NK-92 (cell line): Measurements from ENCODE around the gene IL21R.
"Not testable (repeated sequence)": the region's sequence is repeated elsewhere in the genome, so short reads cannot be mapped to it uniquely, and the experiment has no call there.

ENCODE experiments used
- DNase-seq: peaks from one replicate; lab custom pipeline; 2025; ENCODE audit not compliant: unreplicated experiment; lab: John Stamatoyannopoulos, UW

IL21R gene

DNA sequence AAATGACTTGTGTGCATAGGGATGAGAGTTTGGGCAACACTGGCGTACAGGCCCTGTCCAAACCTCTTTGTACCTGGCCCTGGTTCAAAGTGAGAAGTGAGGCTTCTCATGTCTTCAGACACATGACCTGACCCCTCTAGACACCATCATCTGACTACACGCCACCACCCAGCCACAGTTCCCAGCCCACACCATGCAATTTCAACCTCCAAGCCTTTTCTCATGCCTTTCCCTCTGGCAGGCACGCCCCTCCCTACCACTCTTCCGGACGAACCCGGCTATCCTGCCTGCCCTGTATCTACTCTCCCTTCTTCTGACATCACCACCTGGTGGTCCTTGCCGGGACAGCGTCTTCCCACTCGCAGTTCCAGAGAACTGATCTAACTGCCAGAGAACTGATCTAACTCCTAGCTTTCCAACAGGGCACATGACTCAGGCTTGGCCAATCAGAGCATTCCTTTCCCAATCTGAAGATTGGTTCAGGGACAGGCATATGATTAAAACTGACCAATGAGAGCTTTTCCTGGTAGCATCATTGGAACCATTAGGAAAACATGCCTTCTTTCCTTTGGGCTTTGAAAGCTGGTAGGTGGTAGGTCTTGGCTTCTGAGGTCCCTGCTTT lies 27.1 kb upstream of the IL21R start:
- no peak for DNase-seq

DNA sequence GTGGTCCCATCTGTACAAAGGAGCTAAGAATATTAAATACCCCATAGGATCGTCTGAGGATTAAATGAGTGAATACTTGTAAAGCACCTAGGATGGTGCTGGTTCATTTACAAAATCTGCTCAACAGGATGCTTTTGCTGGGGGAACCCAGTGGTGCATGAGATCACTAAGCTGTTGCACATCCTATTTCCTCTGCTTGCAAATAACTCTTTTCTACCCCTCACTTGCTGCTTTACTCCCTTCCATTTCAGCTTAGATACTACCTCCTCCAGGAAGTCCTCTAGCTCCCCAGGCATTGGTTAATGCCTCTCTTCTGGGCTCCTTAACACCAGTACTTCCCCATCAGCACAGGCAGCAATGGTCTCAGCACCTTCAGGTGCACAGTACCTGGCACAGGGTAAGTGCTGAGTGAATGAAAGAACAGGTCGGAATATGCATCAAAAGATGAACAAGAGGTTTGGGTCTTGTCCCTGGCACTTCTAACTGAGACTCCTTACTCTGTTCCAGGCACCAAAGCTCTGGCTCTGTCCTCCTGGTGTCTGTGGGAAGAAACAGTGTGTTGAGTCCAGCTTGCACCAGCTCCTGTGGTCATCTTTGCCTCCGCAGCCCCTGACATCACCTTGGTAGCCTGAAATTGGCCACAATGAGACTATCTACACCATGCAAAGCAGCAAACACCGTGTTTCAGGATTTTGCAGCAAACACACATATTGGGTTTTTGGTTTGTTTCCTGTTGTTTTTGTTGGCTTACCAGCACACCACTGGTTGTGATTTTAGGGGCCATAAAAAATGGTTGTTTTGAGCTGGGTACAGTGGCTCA lies 24.1 kb upstream of the IL21R start:
- DNase-seq = no peak

DNA sequence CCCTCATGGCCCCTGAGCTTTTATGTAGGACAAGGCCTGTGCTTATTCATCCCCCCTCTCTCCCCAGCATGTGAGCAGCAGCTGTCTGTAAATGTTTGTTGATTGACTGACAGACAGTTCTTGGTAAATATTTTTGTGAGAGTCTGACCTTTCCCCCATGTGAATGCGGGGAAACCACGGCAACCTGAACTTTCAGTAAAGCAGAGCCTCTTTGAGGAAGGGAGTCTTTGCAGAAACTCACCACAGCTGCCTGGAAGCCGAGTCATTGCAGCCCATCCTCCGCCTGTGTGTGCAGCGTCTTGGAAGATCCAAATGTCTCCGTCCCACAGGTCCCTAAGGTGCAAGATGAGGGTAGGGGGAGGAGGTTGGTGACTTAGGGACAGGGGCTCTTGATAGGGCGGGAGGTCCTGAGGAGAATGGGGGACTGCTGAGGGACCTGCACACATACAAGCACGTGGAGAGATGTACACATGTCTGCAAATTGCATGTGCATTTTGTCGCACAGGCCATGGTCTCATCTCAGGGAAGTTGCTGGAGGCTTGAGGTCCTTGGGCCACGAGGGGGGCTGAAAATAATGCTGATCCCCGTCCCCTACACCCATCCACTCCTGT lies 23.0 kb upstream of the IL21R start:
- DNase-seq = no peak

- no peak for DNase-seq
These were observed 22.1 kb upstream of the IL21R start for GRCh38 chr16:27379919-27380318.

- no peak for DNase-seq
These were observed 20.7 kb upstream of the IL21R start for GRCh38 chr16:27381236-27381635.

DNA sequence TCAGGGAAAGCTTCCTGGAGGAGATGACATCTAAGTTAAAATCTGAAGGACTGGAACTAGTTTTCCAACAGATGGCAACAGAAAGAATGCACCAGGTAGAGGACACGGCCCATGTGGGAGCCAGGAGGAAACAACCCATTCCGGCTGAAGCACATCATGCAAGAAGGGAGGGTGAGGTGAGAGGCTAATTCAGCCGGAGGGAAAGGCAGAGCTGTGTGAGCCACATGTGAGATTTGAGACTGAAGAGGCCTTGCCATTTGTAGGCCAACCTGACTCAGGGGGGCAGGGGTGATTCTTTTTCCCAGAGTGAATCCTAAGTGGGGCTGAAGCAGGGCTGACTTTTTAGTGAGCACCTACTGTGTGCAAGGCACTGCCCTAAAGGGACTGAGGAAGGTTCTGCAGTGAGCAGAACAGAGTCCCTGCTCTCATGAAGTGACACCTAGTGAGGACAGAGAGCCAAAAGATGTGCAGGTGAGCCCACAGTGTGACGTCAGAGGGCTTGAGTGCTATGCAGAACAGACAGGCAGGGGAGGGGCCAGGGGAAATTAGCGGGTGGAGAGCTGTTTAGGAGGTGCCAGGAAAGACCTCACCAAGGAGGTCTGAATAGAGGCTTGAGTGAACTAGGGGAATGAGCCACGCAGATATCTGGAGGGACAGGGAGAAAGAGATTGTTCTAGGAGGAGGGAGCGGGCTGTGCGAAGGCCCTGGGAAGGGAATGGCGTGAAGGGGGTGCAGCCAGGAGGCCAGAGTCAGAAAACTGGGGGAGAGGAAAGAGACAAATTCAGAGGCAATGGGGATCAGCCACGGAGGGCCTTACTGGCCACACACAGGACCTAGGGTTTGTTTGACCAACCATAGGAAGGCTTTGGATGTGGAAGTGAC lies 19.8 kb upstream of the IL21R start:
- DNase-seq = no peak

GRCh38 chr16:27383556-27384243 lies 18.3 kb upstream of the IL21R start:
- DNase-seq = no peak

DNA sequence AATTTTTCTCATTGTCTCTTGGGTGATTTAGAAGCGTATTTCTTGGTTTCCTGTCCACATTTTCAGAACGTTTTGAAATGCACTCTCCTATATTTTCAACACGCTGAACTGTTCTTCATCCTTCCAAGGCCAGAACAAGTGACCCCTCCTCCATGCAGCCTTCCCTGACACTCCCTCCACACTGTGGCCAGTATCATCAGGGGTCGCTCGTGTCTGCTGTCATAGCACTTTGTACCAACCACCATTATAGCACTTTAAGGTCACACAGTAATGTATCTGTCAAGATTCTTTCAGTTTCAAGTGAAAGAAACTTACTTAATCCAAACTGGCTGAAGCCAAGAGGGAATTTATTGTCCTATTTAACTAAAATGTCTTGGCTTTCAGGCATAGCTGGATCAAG lies 17.5 kb upstream of the IL21R start:
- no peak for DNase-seq

DNA sequence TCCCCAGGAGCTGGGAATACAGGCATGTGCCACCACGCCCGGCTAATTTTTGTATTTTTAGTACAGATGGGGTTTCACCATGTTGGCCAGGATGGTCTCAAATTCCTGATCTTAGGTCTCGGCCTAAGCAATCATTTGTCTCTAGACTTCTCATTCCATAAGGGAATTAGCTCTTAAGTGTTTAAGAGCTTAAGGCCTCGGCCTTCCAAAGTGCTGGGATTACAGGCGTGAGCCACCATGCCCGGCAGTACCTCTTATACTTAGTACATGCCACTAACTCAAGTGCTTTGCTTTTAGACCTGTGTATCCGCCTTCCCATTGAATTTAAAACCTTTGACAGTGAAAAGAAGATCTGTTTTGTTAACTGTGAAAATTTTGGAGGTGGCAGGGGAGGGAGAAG lies 16.6 kb upstream of the IL21R start:
- no peak for DNase-seq

GRCh38 chr16:27386674-27387073 lies 15.3 kb upstream of the IL21R start:
- no peak for DNase-seq

- no peak for DNase-seq
These were observed 14.2 kb upstream of the IL21R start for GRCh38 chr16:27387724-27388123.

DNA sequence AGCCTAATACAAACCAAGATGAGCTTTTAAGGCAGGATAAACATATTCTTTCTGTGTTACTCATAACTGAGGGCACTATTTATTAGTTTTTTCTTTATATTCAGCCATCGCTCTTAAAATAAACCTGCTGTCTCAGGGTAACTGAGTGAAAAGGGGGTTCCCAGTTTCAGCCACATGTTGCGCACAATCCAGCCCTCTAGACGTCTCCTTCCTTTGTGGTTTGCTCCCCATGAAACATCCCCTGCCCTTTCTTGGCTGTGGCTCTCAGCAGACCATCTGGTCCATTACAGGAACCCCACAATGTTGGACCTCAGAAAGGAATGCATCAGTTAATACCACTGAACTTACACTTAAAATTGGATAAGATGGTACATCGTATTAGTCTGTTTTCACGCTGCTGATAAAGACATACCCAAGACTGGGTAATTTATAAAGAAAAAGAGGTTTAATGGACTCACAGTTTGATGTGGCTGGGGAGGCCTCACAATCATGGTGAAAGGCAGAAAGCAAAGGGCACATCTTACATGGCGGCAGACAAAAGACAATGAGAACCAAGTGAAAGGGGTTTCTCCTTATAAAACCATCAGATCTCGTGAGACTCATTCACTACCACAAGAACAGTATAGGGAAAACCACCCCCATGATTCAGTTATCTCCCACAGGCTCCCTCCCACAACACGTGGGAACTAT lies 12.6 kb upstream of the IL21R start:
- DNase-seq = no peak

GRCh38 chr16:27390151-27390550 lies 11.8 kb upstream of the IL21R start:
- no peak for DNase-seq

DNA sequence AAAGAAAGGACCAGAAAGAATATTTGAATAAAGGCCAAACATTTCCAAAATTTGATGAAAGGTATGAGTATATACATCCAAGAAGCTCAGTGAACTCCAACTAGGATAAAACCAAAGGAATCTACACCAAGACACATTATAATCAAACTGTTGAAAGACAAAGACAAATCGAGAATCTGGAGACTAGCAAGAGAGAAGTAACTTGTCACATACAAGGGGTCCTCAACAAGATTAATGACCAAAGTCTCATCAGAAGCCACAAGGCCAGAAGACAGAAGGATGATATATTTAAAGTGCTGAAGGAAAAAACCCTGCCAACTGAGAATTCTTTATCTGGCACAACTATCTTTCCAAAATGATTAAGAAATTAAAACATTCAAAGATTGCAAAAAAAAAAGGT lies 9.3 kb upstream of the IL21R start:
- no peak for DNase-seq

DNA sequence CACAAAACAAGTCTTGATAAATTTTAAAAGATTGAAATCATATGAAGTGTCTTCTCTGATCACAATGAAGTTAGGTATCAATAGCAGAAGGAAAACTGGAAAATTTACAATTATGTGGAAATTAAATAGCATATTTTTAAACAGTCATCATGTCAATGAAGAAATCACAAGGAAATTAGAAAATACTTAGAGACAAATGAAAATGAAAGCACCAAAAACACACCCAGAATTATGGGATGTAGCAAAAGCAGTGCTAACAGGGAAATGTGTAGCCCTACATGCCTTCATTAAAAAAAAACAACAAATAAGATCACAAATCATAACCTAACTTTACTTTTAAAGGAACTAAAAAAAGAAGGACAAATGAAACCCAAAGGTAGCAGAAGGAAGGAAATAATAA lies 7.5 kb upstream of the IL21R start:
- DNase-seq = no peak

DNA sequence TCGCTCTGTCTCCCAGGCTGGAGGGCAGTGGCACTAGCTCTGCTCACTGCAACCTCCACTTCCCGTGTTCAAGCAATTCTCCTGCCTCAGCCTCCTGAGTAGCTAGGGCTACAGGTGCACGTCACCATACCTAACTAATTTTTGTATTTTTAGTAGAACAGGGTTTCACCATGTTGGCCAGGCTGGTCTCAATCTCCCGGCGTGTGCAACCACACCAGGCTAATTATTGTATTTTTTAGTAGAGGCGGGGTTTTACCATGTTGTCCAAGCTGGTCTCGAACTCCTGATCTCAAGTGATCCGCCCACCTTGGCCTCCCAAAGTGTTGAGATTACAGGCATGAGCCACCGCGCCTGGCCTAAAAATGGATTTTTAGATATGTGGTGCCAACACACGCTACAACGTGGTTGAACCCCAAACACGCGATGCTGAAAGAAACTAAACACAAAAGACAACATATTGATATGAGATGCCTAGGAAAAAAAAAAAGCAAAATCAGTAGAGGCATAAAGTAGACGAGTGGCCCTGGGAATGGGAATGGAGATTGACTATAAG lies 3.6 kb upstream of the IL21R start:
- DNase-seq = not testable (repeated sequence)

DNA sequence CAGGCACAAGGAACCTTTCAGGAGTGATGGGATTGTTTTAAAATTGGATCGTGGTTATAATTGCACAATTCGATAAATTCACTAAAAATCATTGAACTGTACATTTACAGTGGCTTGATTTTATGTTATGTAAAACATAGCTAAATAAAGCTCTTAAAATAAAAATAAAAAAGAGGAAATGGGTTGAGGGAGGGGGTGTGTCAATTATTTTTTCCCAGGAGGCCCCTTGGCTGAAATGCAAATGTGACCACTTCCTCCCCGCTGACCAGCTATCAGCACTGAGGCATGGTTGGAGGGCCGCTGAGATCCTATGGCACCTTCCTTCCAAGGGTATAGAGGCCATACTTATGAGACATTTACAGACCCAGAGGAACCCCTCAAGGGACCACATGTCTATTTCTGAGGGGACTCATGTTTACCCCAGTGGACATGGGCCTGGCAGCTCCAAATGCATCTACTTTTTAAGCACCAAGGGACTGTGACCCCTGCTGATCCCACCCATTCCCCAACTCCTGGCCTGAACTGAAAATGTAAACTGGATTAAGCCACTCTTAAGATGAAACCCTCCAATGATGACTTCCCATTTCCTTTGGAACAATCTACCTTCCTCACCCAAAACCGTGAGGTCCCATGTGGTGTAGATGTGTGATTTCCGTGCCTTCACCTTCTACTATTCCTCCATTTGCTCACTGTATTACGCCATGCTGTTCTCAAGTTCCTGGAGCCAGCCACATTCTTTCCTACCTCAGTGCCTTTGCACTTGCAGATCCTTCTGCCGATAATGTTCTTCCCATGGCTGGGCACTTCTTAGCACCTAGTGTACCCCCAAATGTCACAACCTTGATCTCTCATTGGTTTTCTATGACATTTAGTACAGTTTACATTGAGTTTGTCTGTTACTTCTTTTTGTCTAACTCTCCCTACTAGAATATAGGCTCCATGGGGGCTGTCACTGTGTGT lies 2.8 kb upstream of the IL21R start:
- DNase-seq = no peak

DNA sequence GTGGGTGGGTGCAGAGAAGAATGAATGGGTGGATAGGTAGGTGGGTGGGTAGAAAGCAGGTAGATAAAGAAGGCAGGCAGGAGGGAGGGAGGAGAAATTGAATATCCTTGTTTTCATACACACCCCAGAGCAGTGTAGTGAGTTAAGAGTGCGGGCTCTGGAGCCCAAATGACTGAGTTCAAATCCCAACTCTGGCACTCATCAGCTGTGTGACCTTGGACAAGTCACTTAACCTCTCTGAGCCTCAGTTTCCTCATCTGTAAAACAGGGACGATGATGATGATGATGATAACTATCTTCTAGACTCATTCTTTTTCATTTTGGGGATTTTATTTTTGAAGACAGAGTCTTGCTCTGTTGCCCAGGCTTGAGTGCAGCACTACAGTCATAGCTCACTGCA lies 2.0 kb upstream of the IL21R start:
- DNase-seq = no peak
